Suprapubic skin (tissue), 4 donors: ENCODE measurements around the gene COLGALT1. TPM values are rescaled to one million over a fixed set of nuclear protein-coding genes. Genes with fewer than 3 reads are reported as not detected.

Experiments
- DNase-seq, 2 donors: peaks; one replicate each; pipeline ENCODE4 v3.0.0-alpha.2; 2019; ENCODE audit warnings: low spot score in 2 of 2
- H3K27ac ChIP-seq: fragments of 200-600 bp; sonication (generic); one replicate; pipeline ENCODE4 v1.5.1; 2019
- H3K27me3 ChIP-seq: fragments of 200-600 bp; sonication (generic); one replicate; pipeline ENCODE4 v1.5.1; 2019
- H3K36me3 ChIP-seq: fragments of 200-600 bp; sonication (generic); one replicate; pipeline ENCODE4 v1.5.1; 2019
- H3K4me1 ChIP-seq: fragments of 200-600 bp; sonication (generic); one replicate; pipeline ENCODE4 v1.5.1; 2019
- H3K4me3 ChIP-seq: fragments of 200-600 bp; sonication (generic); one replicate; pipeline ENCODE4 v1.5.1; 2019; ENCODE audit warnings: mild to moderate bottlenecking
- H3K9me3 ChIP-seq: fragments of 200-600 bp; sonication (generic); one replicate; pipeline ENCODE4 v1.5.1; 2019
- EP300 ChIP-seq: sonication (generic); formaldehyde crosslinking; IDR thresholded peaks from one replicate; pipeline ENCODE4 v1.6.1; 2017; ENCODE audit warnings: antibody characterized with exemption
- POLR2A ChIP-seq, 2 donors: fragments of 450-650 bp; IDR thresholded peaks; one replicate each; pipeline ENCODE4 v1.6.1; 2017; ENCODE audit warnings: antibody characterized with exemption in 2 of 2, mild to moderate bottlenecking in 2 of 2, moderate library complexity in 2 of 2
- POLR2AphosphoS5 ChIP-seq, 3 donors: sonication (generic); formaldehyde crosslinking; IDR thresholded peaks; one replicate each; pipeline ENCODE4 v1.6.1; 2017; ENCODE audit warnings: antibody characterized with exemption in 3 of 3
- WGBS: methylation state at CpG from one replicate; pipeline ENCODE4 v1.1.5; 2018; 5-methylcytosine and 5-hydroxymethylcytosine counted together
- total RNA-seq, 4 donors: library from RNA; depleted of rRNA; stranded (reverse); fragments of >200 nt; gene quantifications; one replicate each; pipeline ENCODE4 v1.1.0, GENCODE V29; 2016
- TF ChIP-seq, protein P1 (sequence below), 2 donors: fragments of 200-600 bp in 1 of 2; fragments of 450-650 bp in 1 of 2; sonication (generic) in 1 of 2; IDR thresholded peaks; one replicate each; pipeline ENCODE4 v1.5.1; 2016 to 2019; ENCODE audit warnings: antibody characterized with exemption in 2 of 2, mild to moderate bottlenecking in 1 of 2, moderate library complexity in 1 of 2

The COLGALT1 gene
- total RNA-seq, 4 donors from 2014 or later: 52.4 to 83.8 (median 60.7) TPM

GRCh38 chr19:17602217-17602616, 46.8 kb downstream of the COLGALT1 start:
- Histone ChIP-seq H3K4me3 (no peak overlapping the region), H3K27me3 (peaks cover 27% of the 10 kb centered on the region), H3K4me1 (peaks cover 14% of the 10 kb centered on the region), H3K27ac (no peak overlapping the region), H3K36me3 (no peaks in the 10 kb centered on the region), H3K9me3 (no peaks in the 10 kb centered on the region)
- TF ChIP-seq, protein P1, sequence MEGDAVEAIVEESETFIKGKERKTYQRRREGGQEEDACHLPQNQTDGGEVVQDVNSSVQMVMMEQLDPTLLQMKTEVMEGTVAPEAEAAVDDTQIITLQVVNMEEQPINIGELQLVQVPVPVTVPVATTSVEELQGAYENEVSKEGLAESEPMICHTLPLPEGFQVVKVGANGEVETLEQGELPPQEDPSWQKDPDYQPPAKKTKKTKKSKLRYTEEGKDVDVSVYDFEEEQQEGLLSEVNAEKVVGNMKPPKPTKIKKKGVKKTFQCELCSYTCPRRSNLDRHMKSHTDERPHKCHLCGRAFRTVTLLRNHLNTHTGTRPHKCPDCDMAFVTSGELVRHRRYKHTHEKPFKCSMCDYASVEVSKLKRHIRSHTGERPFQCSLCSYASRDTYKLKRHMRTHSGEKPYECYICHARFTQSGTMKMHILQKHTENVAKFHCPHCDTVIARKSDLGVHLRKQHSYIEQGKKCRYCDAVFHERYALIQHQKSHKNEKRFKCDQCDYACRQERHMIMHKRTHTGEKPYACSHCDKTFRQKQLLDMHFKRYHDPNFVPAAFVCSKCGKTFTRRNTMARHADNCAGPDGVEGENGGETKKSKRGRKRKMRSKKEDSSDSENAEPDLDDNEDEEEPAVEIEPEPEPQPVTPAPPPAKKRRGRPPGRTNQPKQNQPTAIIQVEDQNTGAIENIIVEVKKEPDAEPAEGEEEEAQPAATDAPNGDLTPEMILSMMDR (IDR thresholded peaks at IDR 0.05): no peak
- TF ChIP-seq POLR2AphosphoS5 (IDR thresholded peaks at IDR 0.05): no peak
- TF ChIP-seq POLR2A (IDR thresholded peaks at IDR 0.05): no peak
- no peak for TF ChIP-seq EP300
- 67% methylated on average over 8 of the region's 8 CpGs for WGBS
- DNase-seq: no peak

- H3K27me3 ChIP-seq: peaks cover 27% of the 10 kb centered on the region
Observed at GRCh38 chr19:17602872-17603510, 47.5 kb downstream of the COLGALT1 start.

GRCh38 chr19:17604372-17605025, 49.0 kb downstream of the COLGALT1 start:
- WGBS: 55% methylated on average over 8 of the region's 8 CpGs
- Histone ChIP-seq H3K27me3 (peaks cover 27% of the 10 kb centered on the region), H3K4me1 (peaks cover 14% of the 10 kb centered on the region), H3K36me3 (no peaks in the 10 kb centered on the region), H3K9me3 (no peaks in the 10 kb centered on the region), H3K4me3 (no peak overlapping the region), H3K27ac (no peak overlapping the region)
- TF ChIP-seq POLR2A (IDR thresholded peaks at IDR 0.05) (no peak), EP300 (no peak), POLR2AphosphoS5 (IDR thresholded peaks at IDR 0.05) (no peak)
- TF ChIP-seq, protein P1 (IDR thresholded peaks at IDR 0.05): no peak
- DNase-seq: no peak

More at GRCh38 chr19:17602872-17603510, 47.5 kb downstream of the COLGALT1 start:
- Histone ChIP-seq H3K4me1 (peaks cover 14% of the 10 kb centered on the region), H3K4me3 (no peak overlapping the region), H3K27ac (no peak overlapping the region), H3K9me3 (no peaks in the 10 kb centered on the region), H3K36me3 (no peaks in the 10 kb centered on the region)
- WGBS: 75% methylated on average over 7 of the region's 7 CpGs
- TF ChIP-seq POLR2AphosphoS5 (IDR thresholded peaks at IDR 0.05): no peak
- no peak for TF ChIP-seq POLR2A (IDR thresholded peaks at IDR 0.05)
- TF ChIP-seq EP300: no peak
- TF ChIP-seq, protein P1 (IDR thresholded peaks at IDR 0.05): no peak
- no peak for DNase-seq

DNA sequence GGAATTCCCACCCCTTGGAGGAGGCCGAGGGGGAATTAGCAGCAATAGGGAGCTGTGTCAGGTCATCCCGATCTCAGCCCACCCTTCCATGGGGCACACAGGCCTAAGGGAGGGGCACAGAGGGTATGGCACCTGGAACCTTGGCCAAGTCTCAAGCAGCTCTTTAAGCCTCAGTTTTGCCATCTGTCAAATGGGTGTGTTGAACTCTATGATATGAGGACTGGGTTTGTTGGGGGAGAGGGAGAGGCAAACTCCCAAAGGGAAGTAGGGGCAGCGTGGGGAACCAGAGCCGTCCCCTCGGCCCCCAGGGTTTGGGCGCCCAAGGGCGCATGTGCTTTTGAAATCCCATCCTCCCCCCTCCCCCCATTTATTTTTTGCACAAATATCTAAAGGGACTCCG, 49.7 kb downstream of the COLGALT1 start:
- peaks cover 27% of the 10 kb centered on the region for H3K27me3 ChIP-seq
- no peak overlapping the region for H3K4me3 ChIP-seq
- TF ChIP-seq POLR2A (IDR thresholded peaks at IDR 0.05) (no peak), EP300 (no peak), POLR2AphosphoS5 (IDR thresholded peaks at IDR 0.05) (no peak)
- TF ChIP-seq, protein P1 (IDR thresholded peaks at IDR 0.05): no peak
- H3K36me3 ChIP-seq: no peaks in the 10 kb centered on the region
- no peaks in the 10 kb centered on the region for H3K9me3 ChIP-seq
- H3K4me1 ChIP-seq: peaks cover 14% of the 10 kb centered on the region
- H3K27ac ChIP-seq: no peak overlapping the region
- 87% methylated on average over 8 of the region's 8 CpGs for WGBS
- DNase-seq: no peak
